Stimulated activated CD4-positive, alpha-beta T cell treated with anti-CD3 and anti-CD28 coated beads, Interleukin-15, amount 100 ng/mL, for 48 hours (primary cell): ENCODE measurements around the gene GSK3B.
A peak's percentile ranks its signal among the peaks of the same experiment; 100 is the strongest.

ENCODE experiments used
- DNase-seq, 2 donors: peaks; one replicate each; pipeline ENCODE4 v3.0.0-alpha.2; 2020; ENCODE audit warnings: low read depth in 2 of 2

The GSK3B gene

GRCh38 chr3:120095979-120096426 is 1.8 kb upstream of the GSK3B start:
- DNase-seq: no peak

GRCh38 chr3:120095226-120095978 is 1.2 kb upstream of the GSK3B start:
- peak; percentile 84 for DNase-seq

- DNase-seq: peak; percentile 98
These were observed 554 bp upstream of the GSK3B start for GRCh38 chr3:120094776-120095225.

- peak in 1 of 2 donors; percentile 12 for DNase-seq
These were observed 932 bp downstream of the GSK3B start for GRCh38 chr3:120093119-120093910.

- DNase-seq: no peak
These were observed 1.8 kb downstream of the GSK3B start for GRCh38 chr3:120092474-120092873.

- no peak for DNase-seq
These were observed 3.8 kb downstream of the GSK3B start for GRCh38 chr3:120090422-120090821.

- DNase-seq: no peak
These were observed 5.2 kb downstream of the GSK3B start for GRCh38 chr3:120089089-120089488.

- no peak for DNase-seq
These were observed 5.6 kb downstream of the GSK3B start for GRCh38 chr3:120088622-120089021.

- no peak for DNase-seq
These were observed 12.5 kb downstream of the GSK3B start for GRCh38 chr3:120081719-120082118.

GRCh38 chr3:120080836-120081235 is 13.4 kb downstream of the GSK3B start:
- no peak for DNase-seq

- no peak for DNase-seq
These were observed 16.5 kb downstream of the GSK3B start for GRCh38 chr3:120077731-120078130.

- no peak for DNase-seq
These were observed 21.3 kb downstream of the GSK3B start for GRCh38 chr3:120072867-120073525.

- no peak for DNase-seq
These were observed 23.0 kb downstream of the GSK3B start for GRCh38 chr3:120071259-120071658.

- no peak for DNase-seq
These were observed 23.8 kb downstream of the GSK3B start for GRCh38 chr3:120070263-120070981.

GRCh38 chr3:120067083-120067482 is 27.2 kb downstream of the GSK3B start:
- DNase-seq: no peak

GRCh38 chr3:120066634-120067033 is 27.6 kb downstream of the GSK3B start:
- DNase-seq: no peak

- DNase-seq: no peak
These were observed 29.6 kb downstream of the GSK3B start for GRCh38 chr3:120064641-120065040.

- DNase-seq: no peak
These were observed 31.8 kb downstream of the GSK3B start for GRCh38 chr3:120062474-120062873.

GRCh38 chr3:120059081-120059864 is 35.0 kb downstream of the GSK3B start:
- DNase-seq: no peak

GRCh38 chr3:120057626-120058025 is 36.6 kb downstream of the GSK3B start:
- DNase-seq: no peak

- DNase-seq: no peak
These were observed 37.2 kb downstream of the GSK3B start for GRCh38 chr3:120057029-120057428.
